AG09319 (cell line): ENCODE results near the gene TYW1B.
A peak's percentile ranks its signal among the peaks of the same experiment; 100 is the strongest.
"Not testable (repeated sequence)": the region's sequence is repeated elsewhere in the genome, so short reads cannot be mapped to it uniquely, and the experiment has no call there.

ENCODE experiments used
- DNase-seq: peaks from one replicate; pipeline ENCODE4 v3.0.0-alpha.2; 2010; ENCODE audit warnings: low read depth; ENCODE audit errors: extremely low read depth
- CTCF ChIP-seq: IDR thresholded peaks from 2 replicates; pipeline ENCODE4 v1.5.1; 2011; ENCODE audit warnings: low read depth, mild to moderate bottlenecking, inconsistent platforms, low read length, moderate library complexity

The TYW1B gene

DNA sequence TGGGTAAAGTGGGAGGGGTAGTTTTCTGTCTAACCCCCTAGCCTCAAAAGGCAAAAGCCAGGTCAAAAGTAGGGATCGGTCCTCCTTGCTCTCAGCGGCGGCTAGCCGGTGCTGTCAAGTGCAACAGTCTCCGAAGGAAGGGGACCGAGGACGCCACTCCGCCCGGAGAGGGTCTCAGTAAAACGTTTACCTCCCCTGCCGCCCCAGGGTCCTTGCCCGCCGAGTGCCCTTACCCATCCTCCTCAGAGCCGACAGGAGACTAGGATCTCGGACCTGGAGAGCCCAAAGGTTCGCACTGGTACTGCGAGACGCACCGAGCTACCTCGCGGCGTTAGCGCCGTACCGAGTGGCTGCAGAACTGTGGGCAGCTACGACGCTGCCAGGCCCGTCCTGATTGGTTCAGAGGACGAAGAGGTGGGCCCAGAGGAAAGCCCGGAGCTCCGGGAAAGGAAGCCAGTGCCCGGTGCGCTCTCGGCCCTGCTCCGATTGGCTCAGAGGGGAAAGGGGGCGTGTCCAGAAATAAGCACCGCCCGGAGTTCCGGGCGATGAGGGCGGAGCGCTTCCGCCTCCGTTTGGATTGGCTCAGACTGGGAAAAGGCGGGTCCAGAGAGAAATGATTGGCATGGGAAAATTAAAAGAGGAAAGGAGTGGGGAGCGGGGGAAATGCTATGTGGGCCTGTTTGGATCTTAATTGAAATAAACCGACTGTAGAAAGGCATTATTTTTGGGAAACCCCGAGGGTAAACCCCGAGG lies at the start of gene TYW1B:
Gene TYW1B, minus strand, starts transcription at position 362 of the 753 bp plus-strand sequence. Its CDS starts 125 bp downstream, at position 237.
- peak; percentile 92 for DNase-seq

GRCh38 chr7:72867591-72867990 lies 39.6 kb upstream of the TYW1B start:
- not testable (repeated sequence) for DNase-seq

DNA sequence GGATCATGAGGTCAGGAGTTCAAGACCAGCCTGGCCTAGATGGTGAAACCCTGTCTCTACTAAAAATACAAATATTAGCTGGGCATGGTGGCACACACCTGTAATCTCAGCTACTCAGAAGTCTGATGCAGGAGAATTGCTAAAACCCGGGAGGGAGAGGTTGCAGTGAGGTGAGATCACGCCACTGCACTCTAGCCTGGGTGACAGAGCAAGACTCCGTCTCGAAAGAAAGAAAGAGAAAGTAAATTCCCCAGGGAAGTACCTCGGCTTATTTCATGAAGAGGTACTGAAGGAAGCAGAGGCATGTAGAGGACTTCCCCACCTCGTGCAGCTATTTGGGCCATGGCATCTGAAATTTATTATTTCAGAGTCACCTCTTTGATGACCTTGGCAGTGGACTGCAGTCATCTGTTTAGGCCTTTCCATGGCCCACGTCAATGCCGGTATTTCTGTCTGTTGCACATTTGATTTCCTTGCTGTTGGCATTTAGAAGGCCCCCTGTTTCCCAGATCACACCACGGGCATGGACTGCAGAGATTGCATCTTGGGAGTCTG lies 30.9 kb upstream of the TYW1B start:
- DNase-seq: not testable (repeated sequence)

- not testable (repeated sequence) for DNase-seq
Observed at GRCh38 chr7:72857925-72858324, 29.9 kb upstream of the TYW1B start.

DNA sequence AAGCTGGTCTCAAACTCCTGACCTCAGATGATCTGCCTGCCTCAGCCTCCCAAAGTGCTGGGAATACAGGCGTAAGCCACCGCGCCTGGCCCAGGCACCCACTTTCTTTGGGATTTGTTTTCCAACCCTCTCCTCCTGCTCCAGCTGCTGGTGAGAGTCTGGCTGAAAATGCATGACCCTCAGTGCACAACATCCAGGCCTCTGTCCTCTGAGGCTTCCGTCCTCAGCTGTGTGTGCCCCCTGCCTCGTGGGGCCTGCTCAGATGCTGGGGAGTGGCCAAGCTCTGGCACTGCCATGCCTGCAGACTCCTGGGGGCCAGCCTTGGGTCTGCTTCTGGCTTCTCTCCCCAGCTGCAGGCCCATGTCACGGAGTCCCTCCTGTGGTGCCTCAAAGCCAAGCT lies 27.3 kb upstream of the TYW1B start:
- not testable (repeated sequence) for DNase-seq

GRCh38 chr7:72852937-72853336 lies 24.9 kb upstream of the TYW1B start:
- DNase-seq: not testable (repeated sequence)

- DNase-seq: not testable (repeated sequence)
Observed at GRCh38 chr7:72850746-72851145, 22.7 kb upstream of the TYW1B start.

DNA sequence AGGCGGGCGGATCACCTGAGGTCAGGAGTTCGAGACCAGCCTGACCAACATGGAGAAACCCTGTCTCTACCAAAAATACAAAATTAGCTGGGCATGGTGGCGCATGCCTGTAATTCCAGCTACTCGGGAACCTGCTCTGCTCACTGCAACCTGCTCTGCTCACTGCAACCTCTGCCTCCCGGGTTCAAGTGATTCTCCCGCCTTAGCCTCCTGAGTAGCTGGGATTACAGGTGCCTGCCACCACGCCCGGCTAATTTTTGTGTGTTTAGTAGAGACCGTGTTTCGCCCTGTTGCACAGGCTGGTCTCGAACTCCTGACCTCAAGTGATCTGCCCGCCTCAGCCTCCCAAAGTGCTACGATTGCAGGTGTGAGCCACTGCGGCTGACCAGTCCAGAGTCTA lies 16.1 kb upstream of the TYW1B start:
- not testable (repeated sequence) for DNase-seq

- not testable (repeated sequence) for DNase-seq
Observed at GRCh38 chr7:72843166-72843565, 15.2 kb upstream of the TYW1B start.

DNA sequence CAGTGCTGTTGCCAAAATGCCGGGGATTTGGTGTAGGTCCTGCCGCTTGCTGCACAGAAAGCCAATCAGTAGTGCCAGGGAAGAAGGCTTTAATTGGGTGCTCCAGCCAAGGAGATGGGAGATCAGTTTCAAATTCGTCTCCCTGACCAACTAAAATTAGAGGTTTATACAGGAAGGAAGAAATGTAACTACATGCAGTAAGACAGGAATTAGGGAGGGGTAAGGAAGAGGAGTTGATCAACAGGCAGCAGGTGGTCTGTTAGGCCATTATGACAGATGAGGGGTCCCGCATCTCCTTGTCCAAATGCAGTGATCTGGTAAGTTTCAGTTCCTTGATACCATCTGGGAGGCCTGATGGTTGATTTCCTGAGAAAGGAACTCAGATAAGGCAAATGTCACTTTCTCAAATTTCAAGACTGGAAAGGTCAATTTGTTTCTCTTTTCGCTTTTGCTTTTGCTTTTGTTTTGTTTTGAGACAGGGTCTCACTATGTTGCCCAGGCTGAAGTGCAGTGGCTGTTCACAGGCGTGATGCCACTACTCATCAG lies 13.0 kb upstream of the TYW1B start:
- not testable (repeated sequence) for DNase-seq

- DNase-seq: not testable (repeated sequence)
Observed at GRCh38 chr7:72838315-72838714, 10.3 kb upstream of the TYW1B start.

GRCh38 chr7:72837291-72837690 lies 9.3 kb upstream of the TYW1B start:
- DNase-seq: not testable (repeated sequence)

- not testable (repeated sequence) for DNase-seq
Observed at GRCh38 chr7:72830567-72830966, 2.6 kb upstream of the TYW1B start.

DNA sequence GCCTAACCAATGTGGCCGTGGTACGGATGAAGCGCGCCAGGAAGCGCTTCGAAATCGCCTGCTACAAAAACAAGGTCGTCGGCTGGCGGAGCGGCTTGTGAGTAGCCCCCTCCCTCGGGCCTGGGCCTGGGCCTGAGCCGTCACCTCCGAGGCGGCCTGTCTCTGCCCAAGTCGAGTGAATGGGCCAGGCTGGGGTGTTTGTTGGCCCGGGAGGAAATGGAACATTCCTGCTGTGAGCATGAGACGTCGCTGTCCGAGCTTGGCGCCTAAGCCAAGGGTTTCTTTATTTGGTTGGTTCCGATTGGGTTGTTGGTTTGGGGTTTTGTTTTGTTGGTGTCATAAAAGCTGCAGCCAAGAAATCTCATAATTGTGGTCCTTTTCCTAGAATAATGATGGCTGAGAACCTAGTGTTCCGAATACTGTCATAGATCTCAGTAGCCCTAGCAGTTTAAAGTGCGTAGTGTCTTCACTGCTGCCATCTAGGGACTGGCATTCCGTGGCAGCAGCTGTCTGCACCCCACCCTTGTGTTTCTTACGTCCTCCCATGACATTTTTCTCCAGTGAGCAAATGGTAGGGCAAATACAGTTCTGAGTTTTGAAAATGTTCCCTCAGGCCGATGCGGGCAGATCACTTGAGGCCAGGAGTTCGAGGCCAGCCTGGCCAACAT lies 1.8 kb upstream of the TYW1B start:
- DNase-seq: peak; percentile 64
- peak; percentile 32 for TF ChIP-seq CTCF

- DNase-seq: peak; percentile 96
Observed at GRCh38 chr7:72829291-72829686, 1.3 kb upstream of the TYW1B start.
